Activated CD4-positive, alpha-beta T cell treated with anti-CD3 and anti-CD28 coated beads, Interleukin-2, Interleukin-4, amounts not matched to agents 100 ng/mL and 50 ng/mL, durations not matched to agents 16 hours and 8 hours (primary cell): ENCODE results near the gene BAG1.
A peak's percentile ranks its signal among the peaks of the same experiment; 100 is the strongest.

Experiments used
- DNase-seq: peaks from one replicate; pipeline ENCODE4 v3.0.0-alpha.2; 2020; ENCODE audit warnings: low spot score

Gene BAG1

DNA sequence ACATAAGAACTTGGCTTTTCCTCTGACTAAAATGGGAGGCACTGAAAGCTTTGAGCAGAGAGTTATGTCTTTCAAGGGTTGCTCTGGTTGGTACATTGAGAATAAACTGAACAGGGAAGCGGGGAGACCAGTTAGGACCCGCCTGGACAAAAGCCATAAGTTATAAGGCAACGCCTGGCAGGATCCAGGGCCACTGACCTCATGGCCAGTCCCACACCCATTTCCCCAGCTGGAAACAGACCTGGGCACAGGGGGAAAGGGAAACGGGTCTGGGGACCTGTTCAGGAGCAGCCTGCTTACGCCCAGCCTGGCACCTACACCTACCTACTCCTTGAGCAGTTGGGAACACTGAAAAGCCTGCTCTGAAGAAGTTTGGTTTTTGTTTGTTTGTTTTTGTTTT lies 23.2 kb downstream of the BAG1 start:
- no peak for DNase-seq

DNA sequence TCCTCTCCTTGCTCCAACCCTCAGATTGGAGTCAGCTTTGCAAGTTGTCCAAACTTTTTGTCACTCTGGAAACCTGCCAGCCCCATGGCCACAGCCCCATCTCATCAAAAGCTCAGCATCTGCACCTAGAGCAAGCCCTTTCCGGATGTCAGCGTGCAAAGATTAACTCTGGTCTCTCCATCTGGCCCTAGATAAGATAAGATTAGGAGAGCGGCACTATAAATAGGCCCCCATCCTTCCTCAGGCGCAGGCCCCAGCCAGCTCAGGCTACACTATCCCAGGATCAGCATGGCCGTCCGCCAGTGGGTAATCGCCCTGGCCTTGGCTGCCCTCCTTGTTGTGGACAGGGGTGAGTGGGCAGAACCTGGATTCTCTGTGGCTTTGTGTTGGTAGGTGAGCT lies 24.6 kb downstream of the BAG1 start, which contains the start of gene SPINK4:
SPINK4 (plus strand) TSS at position 247 of the 400 bp plus-strand sequence; CDS start at position 289, 42 bp downstream.
- DNase-seq: no peak

DNA sequence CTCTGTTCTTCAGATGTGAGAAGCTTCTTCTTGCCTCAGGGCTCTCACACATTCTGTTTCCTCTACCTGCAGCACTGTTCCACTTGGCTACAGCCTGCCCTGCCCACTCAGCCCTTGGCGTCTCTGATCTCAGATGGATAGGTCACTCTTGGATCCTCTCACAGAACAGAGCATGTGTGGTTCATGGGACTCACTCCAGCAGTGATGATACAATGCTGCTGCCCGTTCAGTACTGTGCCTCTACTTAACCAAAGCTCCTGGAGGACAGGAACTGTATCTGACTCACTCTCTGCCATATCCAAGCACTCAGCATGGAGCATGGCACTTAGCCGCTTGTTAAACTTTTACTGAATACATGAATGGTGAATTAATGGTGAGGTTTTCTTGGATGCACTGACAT lies 27.9 kb downstream of the BAG1 start:
- no peak for DNase-seq

DNA sequence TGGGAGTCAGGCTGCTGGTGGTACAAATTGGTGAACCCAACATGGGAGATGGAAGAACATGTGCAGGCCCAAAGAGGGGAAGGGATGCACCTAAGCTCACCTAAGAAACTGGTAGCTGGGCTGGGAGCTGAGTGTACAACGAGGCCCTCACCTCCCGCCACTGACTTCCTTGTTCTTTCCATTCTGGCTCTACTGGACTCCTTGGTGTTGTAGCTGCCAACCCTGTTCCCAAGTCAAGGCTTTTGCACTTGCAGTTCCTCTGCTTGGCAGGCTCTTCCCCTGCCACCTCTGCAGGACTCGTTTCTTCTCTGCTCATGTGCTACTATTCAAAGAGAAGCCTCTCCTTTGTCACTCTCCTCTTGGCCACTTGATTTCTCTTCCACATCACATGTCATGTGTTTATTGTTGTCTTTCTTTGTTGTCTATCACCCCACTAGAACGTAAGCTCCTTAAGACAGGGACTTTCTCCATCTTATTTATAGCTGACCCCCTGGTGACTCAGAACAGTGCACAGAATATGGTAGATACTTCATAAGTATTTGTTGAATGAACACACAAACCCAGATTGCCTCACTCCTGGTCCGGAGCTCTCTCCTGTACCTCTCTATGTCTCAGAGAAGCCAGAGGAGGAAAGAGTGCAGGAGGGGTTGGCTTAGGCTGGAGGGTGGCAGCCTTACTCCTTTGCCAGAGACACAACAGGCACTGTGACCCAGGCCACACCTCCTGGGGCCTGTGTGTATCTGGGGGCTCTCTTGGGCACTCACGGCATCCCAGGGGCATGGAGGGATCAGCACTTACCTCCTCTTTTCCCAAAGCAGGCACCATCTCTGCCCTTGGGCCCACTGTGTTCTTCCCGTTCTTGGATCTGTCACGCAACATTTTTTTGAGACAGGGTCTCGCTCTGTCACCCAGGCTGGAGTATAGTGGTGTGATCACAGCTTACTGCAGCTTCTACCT lies 29.7 kb downstream of the BAG1 start:
- DNase-seq: no peak

DNA sequence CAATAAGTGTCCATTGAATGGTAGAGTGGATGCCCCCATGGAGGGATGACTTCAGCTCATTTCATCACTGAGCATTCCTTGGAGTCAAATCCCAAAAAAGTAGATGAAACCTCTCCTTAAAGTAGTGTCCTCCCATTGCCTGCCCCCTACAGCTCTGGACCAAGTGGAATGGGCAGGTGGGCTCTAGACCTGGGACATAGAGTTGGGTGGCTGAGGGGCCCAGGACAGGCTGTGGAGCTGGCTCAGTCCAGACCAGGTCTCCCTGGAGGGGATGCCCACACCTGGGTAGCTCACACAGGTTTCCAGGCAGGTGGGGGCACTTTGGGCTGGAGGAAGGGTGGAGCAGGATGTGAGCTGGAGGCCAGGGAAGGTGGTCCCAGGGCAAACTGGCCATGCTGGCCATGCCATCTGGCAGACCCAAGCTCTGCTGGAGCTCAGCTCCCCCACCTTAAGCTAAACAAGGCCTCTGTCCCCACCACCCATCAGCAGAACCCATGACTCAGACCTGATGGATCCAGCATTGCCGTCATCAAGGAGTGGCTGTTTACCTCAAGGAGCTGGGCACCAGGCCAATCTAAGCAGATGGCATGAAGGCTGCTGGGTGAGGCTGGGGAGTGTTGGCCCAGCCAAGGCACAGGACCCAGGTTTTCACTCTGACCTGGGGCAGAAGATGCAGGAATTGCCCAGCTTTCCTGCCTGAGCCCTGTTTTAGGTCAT lies 30.7 kb downstream of the BAG1 start:
- no peak for DNase-seq

DNA sequence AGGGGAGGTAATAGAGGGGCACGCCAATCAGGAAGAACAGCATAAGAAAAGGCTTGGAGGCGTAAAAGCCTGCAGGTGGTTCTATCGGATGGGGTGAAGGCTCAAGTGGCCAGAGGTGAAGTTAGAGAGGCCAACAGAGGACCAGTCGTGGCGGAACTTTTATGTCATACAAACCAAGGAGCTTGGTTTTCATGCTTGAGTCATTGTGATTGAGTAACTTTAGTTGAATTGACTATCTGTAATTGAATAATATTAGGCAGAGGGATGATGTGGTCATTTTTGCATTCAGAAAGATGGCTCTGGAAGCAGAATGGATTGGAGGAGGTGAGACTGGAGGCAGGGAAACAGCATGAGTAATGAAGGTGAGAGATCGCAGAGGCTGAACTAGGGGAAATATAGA lies 31.7 kb downstream of the BAG1 start:
- no peak for DNase-seq

DNA sequence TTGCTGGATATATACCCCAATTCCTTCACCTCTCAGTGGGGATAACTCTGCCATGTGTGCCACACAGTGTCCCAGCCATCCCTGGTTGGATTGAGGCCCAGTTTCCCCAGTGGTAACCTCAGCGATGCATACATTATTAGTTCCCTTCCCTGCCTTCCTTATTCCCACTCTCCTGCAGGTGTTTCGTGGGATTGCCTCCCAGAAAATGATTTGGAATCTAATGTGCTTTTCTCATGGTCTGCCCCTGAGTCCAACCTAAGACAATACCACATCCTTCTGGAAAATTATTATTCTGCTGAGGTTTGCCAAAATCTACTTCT lies 32.9 kb downstream of the BAG1 start:
- DNase-seq: no peak

DNA sequence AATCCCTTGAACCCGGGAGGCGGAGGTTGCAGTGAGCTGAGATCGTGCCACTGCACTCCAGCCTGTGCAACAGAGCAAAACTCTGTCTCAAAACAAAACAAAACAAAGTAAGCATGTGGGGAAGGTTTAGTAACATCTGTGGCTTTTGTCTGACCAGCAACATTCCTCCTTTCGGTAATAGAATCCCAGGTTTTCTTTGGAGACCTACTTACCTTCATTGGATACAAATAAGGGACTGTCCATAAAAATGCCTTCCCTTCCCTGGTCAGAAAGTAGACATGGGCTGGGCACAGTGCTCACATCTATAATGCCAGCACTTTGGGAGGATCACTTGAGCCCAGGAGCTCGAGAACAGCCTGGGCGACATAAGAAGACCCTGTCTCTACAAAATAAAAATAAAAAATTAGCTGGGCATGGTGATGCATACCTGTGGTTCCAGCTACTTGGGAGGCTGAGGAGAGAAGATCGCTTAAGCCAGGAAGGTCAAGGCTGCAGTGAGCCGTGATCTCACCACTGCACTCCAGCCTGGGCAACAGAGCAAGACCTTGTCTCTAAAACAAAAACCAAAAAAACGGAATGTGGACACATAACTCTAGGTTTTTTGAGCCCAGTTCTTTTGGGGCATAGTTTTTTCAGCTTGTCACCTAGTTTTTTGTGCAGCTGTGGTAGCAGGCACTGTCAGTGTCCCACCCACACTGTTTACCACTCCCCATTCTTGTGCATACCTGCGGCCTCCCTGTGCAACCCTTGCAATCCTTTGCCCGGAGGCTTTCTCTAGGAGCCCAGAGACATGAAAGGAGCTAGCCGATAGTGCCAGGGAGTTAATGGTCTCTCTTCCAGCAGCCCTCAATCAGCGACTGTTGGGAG lies 33.5 kb downstream of the BAG1 start:
- no peak for DNase-seq

DNA sequence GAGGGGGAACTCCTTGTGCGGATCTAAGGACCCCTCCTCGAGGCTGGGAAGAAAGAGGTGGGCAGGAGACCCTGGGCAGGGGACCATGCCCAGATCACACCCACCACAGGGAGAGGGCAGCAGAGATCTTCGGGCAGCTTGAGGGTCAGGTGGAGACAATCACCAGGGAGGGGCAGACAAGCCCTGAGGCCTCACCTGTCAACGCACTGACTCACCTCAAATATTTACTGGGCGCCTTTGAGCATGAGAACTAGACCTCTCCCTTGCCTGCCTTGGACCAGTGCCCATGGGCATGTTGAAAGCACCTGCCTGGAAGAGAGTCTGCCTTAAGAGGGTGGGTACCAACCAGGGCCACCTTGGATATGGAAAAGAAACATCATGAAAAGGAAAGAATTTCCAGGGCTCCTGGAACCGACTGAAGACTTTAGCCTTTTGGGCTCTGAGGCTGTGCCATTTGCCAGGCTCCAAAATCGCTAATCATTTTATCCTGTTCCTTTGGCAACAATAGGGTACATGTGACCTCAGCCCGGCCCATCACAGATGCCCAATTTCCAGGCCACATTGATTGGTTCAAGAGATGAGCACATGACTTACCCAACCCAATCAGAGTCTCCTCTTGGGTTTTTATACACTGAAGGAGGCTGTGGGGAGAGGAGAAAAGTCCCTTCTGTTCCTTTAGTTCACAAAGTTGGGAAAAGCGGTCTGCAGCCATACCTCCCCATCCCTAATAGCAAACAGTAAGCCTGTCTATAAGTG lies 35.0 kb downstream of the BAG1 start:
- DNase-seq: no peak

DNA sequence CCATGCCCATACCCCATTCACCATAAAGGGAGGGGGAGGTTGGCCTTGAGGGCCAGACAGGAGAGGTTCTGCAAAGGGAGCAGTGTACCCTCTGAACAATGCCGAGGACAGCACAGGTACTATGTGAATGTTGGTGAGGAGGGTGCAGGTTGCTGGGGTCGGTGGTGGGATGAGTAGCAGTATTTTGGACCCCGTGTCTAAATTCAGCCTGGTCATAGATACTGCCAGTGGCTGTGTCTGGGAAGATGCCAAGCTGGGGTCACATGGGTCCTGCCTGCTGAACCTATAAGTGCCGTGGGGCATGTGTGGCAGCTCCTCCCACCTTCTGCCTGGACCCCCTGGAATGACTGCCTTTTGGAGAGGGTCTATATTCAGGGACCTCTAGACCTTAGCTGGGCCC lies 35.9 kb downstream of the BAG1 start:
- DNase-seq: no peak

DNA sequence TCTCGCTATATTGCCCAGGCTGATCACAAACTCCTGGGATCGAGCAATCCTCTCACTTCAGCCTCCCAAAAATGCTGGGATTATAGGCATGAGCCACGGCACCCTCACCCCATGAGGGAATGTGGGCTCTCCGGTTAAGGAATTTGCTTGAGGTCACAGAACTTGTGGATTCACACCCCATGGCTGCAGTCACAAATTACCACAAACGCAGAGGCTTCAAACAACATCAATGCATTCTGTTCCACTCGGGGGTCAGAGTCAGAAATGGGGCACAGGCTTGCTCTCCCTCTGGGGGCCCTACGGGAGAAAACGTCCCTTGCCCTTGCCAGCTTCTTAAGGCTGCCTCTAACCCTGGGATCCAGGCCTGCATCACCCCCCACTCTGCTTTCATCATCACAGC lies 36.8 kb downstream of the BAG1 start:
- DNase-seq: no peak

DNA sequence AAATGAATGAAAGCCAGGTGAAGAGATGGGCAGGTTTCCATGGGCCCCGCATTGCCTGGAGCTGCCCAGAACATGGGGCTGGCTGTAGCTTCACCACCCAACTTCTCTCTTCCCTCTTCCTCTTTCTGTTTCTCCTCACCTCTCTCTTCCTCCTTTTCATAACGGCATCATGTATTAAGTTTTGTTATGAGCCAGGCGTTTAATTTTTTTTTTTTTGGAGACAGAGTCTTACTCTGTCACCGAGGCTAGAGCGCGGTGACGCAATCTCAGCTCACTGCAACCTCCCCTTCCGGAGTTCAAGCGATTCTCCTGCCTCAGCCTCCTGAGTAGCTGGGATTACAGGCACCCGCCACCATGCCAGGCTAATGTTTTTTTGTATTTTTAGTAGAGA lies 37.5 kb downstream of the BAG1 start:
- no peak for DNase-seq

DNA sequence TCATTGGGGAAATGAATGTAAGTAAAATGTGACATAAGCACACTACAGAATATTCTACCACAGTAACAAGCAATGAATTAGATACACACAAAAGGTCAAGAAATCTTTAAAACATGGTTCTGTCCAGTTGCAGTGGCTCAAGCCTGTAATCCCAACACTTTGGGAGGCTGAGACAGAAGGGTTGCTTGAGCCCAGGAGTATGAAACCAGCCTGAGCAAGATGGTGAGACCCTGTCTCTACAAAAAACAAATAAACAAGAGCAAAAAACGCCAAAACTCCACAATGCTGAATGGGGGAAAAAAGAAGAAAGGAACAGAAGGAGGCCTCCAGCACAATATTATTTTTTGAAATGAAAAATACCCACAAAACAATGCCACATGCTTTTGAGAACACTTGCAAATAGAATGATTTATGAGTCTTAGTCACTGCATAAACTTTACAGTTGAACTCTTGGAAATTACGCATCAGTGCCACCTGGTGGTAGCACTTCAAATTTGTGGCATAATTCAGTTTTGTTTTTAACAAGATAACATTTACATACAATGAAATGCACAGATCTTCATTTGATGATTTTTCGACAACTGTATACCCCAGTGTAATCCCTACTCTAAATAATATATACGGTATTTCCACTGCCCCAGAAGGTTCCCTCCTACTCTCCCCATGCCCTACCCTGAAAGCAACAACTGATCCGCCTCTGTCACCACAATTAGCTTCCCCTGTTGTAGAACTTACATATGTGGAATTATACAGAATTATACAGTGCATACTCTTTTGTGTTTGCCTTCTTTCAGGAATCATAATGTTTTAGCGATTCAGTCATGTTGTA lies 39.0 kb downstream of the BAG1 start:
- peak; percentile 78 for DNase-seq

DNA sequence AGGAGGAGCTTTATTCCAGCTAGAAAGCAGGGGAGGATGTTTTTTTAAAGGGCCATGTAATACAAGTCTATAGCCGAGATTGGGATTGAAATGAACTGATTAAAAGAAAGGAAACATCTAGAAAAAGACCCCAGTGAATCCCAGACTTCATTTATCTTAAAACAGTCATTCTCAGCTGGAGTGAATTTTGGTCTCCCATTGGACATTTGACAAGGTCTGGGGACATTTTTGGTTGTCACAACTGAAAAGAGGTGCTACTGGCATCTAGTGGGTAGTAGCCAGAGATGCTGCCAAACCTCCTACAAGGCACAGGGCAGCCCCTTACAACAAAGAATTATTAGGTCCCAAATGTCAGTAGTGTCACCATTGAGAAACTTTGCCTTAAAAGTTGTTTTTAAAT lies 40.8 kb downstream of the BAG1 start:
- no peak for DNase-seq

DNA sequence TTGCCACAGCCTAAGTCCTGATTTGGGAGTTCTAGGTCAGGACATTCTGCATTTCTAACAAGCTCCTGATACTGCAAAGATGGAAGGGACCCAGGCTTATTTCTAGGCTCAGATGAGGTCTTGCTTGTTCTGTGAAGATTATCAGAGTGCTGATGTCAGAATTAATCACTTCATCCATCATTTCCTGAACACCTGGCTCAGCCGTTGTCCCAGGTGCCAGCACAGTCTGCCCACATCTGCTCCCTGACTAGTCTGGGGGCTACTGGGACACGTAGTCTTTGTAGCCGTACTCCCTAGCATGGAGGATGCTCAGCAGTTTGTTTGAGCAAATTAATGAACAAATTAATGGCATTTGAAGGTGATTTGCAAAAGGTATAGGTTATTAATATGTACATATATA lies 42.5 kb downstream of the BAG1 start:
- DNase-seq: no peak

DNA sequence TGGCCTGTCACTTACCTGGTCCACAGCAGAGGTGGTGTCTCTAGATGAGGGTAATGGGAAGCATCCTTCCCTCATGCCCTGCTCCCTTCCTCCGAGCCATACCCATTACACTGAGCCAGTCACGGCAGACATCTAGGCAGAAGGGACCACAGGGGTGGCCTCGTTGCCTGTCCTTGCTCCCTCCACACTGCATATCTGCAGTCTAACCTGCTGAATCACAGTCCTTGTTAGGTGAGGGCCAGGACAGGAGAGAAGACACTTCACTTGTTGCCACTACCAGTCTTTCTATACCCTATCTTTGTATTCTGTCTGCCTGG lies 43.0 kb downstream of the BAG1 start:
- DNase-seq: no peak

DNA sequence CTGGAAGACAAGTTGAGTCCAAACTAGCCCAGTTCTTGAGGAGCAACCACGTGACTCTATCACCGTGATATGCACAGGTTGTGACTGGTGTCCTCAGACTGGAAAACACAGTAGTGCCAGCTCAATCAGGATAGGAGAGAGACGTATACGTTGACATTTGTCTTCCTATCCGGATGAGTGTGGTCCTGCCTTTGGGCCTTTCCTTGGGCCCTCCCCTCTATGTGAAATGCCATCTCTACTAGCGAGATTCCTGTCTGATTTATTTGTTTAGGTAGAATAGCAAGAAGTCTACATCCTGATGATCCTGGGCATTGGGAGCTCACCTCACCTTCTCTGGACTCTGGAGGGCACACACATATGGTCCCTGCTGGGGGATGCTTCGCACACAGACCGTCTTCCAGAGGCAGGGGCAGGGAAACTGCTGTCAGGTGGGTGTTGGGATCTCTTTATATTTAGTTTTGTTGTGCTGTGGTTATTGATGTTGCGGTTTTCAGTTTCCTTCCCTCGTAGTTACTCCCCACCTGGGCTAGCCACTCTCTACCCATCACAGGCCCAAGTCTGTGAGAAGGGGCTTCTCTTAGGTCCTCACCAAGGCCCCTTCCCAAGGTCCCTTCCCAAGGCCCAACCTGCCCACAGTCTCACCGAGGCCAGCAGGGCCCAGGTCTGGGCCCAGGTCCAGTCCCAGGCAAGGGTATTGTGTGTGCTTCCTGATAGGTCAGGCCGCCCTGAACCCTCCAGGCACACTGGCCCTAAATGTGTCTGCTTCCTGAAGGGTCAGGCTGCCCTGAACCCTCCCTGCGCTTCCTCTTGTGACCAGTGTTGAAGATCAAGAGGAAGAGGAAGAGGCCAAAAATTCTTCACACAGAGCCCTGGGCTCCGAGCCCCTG lies 43.6 kb downstream of the BAG1 start:
- DNase-seq: no peak

DNA sequence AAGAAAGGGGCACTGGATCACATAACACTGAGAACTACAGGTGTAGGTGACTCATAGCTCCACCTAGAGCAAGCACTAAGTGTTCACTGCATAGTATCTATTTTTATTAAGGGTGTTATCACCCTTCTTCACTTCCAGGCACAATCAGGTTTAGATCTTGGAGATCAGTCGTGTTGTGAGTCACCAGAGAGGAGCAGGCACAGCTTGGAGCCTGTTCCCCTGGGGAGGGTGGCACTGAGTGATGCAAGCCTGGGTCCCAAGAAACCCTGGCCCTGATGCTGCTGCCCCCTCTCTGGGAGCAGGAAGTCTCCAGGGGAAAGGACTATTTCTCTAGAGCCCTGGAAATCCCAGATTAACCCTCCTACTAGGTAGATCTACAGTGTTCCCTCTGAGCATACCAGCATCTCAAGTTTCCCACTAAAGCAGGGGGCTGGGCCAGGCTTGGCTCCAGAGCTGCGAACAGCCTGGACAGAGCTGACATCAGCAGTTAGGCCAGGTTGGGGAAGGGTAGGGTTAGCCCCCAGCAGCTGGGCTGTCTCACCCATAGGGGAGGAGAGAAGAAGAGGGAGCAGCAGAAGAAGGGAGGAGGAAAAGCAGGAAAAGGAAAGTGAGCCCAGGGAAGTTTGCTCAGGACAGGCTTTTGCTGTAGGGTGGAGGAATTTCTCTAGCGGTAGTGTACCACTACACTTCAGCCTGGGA lies 52.7 kb downstream of the BAG1 start:
- no peak for DNase-seq

DNA sequence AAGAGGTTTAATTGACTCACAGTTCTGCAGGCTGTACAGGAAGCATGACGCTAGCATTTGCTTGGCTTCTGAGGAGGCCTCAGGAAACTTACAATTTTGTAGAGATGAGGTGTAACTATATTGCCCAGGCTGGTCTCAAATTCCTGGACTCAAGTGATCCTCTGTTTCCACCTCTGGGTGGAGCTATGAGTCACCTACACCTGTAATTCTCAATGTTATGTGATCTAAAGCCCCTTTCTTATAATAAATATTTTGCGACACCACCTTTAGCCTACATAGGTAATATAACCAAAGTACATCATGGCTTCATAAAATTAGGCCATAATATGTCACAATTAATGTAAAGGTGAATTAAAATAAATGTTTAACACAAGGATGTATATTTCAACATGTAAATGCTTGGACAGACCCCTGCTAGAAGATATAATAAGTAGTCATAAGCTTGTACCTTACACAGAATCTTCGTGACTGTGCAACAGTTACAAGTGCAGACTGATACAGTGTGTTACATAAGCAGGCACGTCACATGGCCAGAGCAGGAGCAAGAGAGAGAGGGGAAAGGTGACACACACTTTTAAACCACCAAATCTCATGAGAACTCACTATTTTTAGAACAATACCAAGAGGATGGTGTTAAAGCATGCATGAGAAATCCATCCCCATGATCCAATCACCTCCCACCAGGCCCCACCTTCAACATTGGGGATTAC lies 54.3 kb downstream of the BAG1 start:
- no peak for DNase-seq
